Common myeloid progenitor, CD34-positive (primary cell): ENCODE measurements around the gene HDGFL2.

ENCODE experiments used
- CTCF ChIA-PET: fragments of 350-600 bp; sonication (Branson Sonifier 250); formaldehyde crosslinking; loops from one replicate; lab custom pipeline; 2021; ENCODE audit warnings: antibody characterized with exemption; lab: Charles Lee
- POLR2A ChIA-PET: fragments of 350-600 bp; sonication (Branson Sonifier 250); formaldehyde crosslinking; loops from one replicate; lab custom pipeline; 2021; ENCODE audit warnings: antibody characterized with exemption; lab: Charles Lee
- DNase-seq, 3 donors: peaks; one replicate each; pipeline versions ENCODE4 v3.0.0 to v3.0.0-alpha.2; 2013
- H3K27ac ChIP-seq, 2 experiments: 1 replicate in 1 of 2; 2 replicates in 1 of 2; pipeline ENCODE4 v1.7.0; 2013; ENCODE audit warnings: inconsistent platforms in 2 of 2, low read length in 2 of 2, mild to moderate bottlenecking in 2 of 2, low read depth in 1 of 2, moderate library complexity in 1 of 2; ENCODE audit not compliant: severe bottlenecking in 2 of 2, insufficient read depth in 1 of 2, poor library complexity in 1 of 2
- H3K27me3 ChIP-seq, 5 experiments: replicated peaks in 2 of 5; 1 replicate in 3 of 5; 2 replicates in 2 of 5; pipeline versions ENCODE4 v1.6.1 to v1.7.0; 2013; ENCODE audit warnings: low read length in 4 of 5, mild to moderate bottlenecking in 2 of 5, moderate library complexity in 2 of 5, inconsistent platforms in 1 of 5; ENCODE audit not compliant: insufficient read depth in 5 of 5, control insufficient read depth in 4 of 5
- H3K36me3 ChIP-seq, 4 experiments: 1 replicate in 2 of 4; 2 replicates in 2 of 4; pipeline versions ENCODE4 v1.6.1 to v1.7.0; 2013; ENCODE audit warnings: low read length in 3 of 4, control low read depth in 1 of 4, mild to moderate bottlenecking in 1 of 4; ENCODE audit not compliant: control insufficient read depth in 4 of 4, insufficient read depth in 4 of 4
- H3K4me1 ChIP-seq, 4 experiments: 1 replicate in 3 of 4; 2 replicates in 1 of 4; pipeline versions ENCODE4 v1.6.1 to v1.7.1; 2013; ENCODE audit warnings: low read length in 3 of 4, mild to moderate bottlenecking in 3 of 4, control low read depth in 1 of 4, inconsistent platforms in 1 of 4, moderate library complexity in 1 of 4; ENCODE audit not compliant: control insufficient read depth in 4 of 4, insufficient read depth in 4 of 4; ENCODE audit errors: control extremely low read depth in 1 of 4
- H3K4me3 ChIP-seq, 7 experiments: 1 replicate in 4 of 7; 2 replicates in 3 of 7; pipeline versions ENCODE4 v1.5.1 to v1.7.0; 2013; ENCODE audit warnings: mild to moderate bottlenecking in 7 of 7, low read length in 6 of 7, moderate library complexity in 6 of 7, inconsistent platforms in 2 of 7, low read depth in 2 of 7, control low read depth in 1 of 7; ENCODE audit not compliant: insufficient read depth in 4 of 7, control insufficient read depth in 1 of 7; ENCODE audit errors: extremely low read depth in 1 of 7
- H3K9me3 ChIP-seq, 5 experiments: 1 replicate in 4 of 5; 2 replicates in 1 of 5; pipeline versions ENCODE4 v1.6.1 to v1.7.1; 2013; ENCODE audit warnings: low read length in 4 of 5, mild to moderate bottlenecking in 2 of 5, inconsistent platforms in 1 of 5, low read depth in 1 of 5, moderate library complexity in 1 of 5; ENCODE audit not compliant: control insufficient read depth in 4 of 5, insufficient read depth in 2 of 5; ENCODE audit errors: control extremely low read depth in 1 of 5
- WGBS: methylation state at CpG from one replicate; pipeline ENCODE4 v1.1.5; 2013; ENCODE audit not compliant: insufficient coverage; 5-methylcytosine and 5-hydroxymethylcytosine counted together

HDGFL2 gene

DNA sequence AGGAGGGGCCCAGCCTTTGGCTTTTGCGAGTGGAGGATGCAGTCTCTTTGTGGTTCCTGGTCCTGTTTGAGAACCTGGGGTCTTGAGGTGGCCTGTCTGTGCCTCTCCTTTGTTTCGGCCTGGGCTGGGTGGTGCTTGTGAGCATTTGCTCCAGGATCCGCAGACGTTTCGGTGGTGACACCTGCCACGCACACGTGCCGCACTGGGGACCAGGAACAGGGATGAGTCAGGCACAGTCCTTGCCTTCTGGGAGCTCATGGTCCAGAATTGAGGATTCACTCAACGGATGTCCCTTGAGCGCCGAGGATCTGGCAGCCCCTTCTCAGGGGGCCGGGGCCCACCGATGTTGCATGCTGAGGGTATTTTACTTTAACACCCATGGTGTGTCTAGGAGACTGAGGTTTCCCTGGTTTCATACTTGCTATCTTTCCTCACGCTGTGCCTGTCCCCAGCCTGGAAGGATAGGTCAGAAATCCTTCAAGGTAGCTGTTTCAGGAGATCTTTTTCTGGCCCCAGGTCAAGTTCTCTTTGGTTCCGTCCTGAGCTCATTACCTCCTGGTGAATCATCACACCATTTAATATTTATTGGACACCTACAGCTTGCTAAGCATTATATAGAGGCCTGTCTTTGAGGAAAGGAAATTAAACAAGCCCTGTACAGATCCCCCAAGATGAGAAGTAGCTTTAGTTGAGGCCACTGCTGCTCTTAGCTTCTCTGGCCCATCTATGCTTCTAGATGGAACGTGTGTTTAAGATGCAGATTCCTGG lies 5.1 kb downstream of the HDGFL2 start:
- peaks cover 0 to 25% (median 21%) of the 10 kb centered on the region in 4 experiments for H3K4me1 ChIP-seq
- H3K36me3 ChIP-seq: peaks cover 6 to 36% (median 20%) of the 10 kb centered on the region in 4 experiments
- H3K9me3 ChIP-seq: no peaks in the 10 kb centered on the region
- no peaks in the 10 kb centered on the region for H3K27me3 ChIP-seq
- ChIA-PET CTCF (interaction anchor here (1.3 kb wide), 1 partner anchor 63 kb away, joined by 4 read pairs; the partner anchor contains the start of gene LRG1), POLR2A (no interaction called here)
- H3K27ac ChIP-seq: no peak overlapping the region
- no peak for DNase-seq
- WGBS: 89% methylated on average over 12 of the region's 16 CpGs
- H3K4me3 ChIP-seq: no peak overlapping the region

DNA sequence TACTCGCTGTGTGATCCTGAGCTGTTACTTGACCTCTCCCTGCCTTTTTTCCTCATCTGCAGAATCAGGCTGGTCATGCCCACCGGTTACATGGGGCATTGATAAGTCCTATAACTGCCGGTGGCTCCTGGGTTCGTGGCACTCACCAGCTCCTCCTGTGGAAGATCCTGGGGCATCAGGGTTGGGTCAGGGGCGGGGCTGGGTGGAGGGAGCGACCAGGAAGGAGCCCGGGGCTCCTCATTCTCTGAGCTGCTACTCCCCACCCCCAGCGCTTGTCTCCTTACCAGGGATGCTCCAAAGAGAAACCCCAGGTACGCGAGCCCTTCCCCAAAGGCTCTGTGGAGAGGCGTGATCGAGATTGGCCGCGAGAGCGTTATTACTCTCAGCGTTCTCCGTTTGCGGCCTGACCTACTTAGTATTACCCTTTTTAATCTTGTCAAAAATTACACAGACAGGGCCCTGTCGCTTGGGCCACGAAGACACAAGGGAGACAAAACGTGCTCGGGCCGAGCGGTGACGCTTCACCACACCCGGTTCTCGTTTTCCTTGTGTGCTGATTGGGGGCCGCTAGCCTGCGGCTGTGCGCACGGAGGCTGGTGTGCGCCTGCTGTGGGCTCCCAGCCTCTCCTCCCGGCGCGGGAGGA lies 10.7 kb downstream of the HDGFL2 start:
- Histone ChIP-seq H3K4me1 (no peaks in the 10 kb centered on the region), H3K4me3 (no peak overlapping the region), H3K9me3 (no peaks in the 10 kb centered on the region), H3K27me3 (no peaks in the 10 kb centered on the region), H3K36me3 (peaks cover 3 to 35% (median 20%) of the 10 kb centered on the region in 4 experiments), H3K27ac (no peak overlapping the region)
- ChIA-PET CTCF (no interaction called here), POLR2A (no interaction called here)
- DNase-seq: no peak
- WGBS: 98% methylated on average over 29 of the region's 35 CpGs

DNA sequence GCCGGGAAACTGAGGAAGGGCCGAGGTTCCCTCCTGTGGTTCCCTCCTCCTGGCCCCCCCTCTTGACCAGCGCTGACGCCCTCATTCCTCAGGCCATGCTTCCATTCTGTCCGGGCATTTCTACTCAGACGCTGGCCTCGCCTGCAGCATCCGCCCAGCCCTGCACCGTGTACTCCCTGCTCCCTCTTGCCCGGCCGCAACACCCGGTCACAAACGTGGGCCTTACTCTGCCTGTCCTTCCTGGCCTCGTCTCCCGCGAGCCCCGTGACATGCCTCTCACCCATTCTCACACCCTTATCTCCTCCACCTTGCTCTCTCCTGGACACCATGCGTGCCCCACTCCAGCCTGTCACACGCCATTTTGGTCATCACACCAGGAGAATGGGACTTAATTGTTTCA lies 11.3 kb downstream of the HDGFL2 start:
- ChIA-PET CTCF (interaction anchor here (0.6 to 0.7 kb wide), 2 partner anchors 50 to 62 kb away, joined by 3 to 5 read pairs; no protein-coding TSS in a partner anchor), POLR2A (no interaction called here)
- no peaks in the 10 kb centered on the region for H3K27me3 ChIP-seq
- WGBS: 95% methylated on average over 14 of the region's 19 CpGs
- H3K4me1 ChIP-seq: no peaks in the 10 kb centered on the region
- DNase-seq: no peak
- H3K9me3 ChIP-seq: no peaks in the 10 kb centered on the region
- peaks cover 6 to 34% (median 21%) of the 10 kb centered on the region in 4 experiments for H3K36me3 ChIP-seq
- no peak overlapping the region for H3K4me3 ChIP-seq
- no peak overlapping the region for H3K27ac ChIP-seq

DNA sequence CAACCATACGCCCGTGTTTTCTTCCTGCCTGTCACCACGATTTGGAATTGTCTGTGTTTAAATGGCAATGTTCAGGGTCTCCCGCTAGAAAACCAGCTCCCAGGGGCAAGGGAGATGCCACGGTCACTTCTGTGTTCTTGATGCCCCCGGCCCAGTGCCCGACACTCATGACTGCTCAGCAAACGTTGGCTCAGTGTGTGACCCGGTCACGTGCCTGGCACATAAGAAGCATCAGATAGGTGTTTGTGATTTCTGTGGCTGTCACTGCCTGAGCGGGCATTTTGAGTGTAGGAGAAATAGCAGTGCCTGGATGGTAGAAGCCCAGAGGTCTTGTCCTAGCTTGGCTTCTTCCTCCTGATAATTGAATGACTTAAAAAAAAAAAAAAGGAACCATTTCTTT lies 15.5 kb downstream of the HDGFL2 start:
- ChIA-PET CTCF (no interaction called here), POLR2A (interaction anchor here (0.6 kb wide), 1 partner anchor 287 kb away, joined by 4 read pairs; no protein-coding TSS in a partner anchor)
- Histone ChIP-seq H3K4me3 (no peak overlapping the region), H3K9me3 (no peaks in the 10 kb centered on the region), H3K27me3 (no peaks in the 10 kb centered on the region), H3K36me3 (peaks cover 6 to 54% (median 32%) of the 10 kb centered on the region in 4 experiments), H3K4me1 (no peaks in the 10 kb centered on the region), H3K27ac (no peak overlapping the region)
- 97% methylated on average over 9 of the region's 11 CpGs for WGBS
- DNase-seq: no peak

DNA sequence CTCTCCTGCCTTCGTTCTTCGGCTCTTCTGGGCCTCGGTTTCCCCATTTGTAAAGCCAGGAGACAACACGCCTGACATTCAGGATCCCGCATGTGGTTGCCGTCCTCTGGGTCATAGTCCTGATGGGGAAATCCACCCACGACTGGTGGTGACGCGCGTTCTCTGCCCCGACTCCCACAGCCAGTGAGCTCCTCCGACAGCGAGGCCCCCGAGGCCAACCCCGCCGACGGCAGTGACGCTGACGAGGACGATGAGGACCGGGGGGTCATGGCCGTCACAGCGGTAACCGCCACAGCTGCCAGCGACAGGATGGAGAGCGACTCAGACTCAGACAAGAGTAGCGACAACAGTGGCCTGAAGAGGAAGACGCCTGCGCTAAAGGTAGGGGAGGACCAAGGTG lies 16.4 kb downstream of the HDGFL2 start:
- no peak overlapping the region for H3K27ac ChIP-seq
- no peaks in the 10 kb centered on the region for H3K4me1 ChIP-seq
- WGBS: 93% methylated on average over 21 of the region's 29 CpGs
- CTCF ChIA-PET: no interaction called here
- POLR2A ChIA-PET: no interaction called here
- no peaks in the 10 kb centered on the region for H3K27me3 ChIP-seq
- no peak for DNase-seq
- no peaks in the 10 kb centered on the region for H3K9me3 ChIP-seq
- H3K36me3 ChIP-seq: peaks cover 9 to 54% (median 28%) of the 10 kb centered on the region in 4 experiments
- no peak overlapping the region for H3K4me3 ChIP-seq

DNA sequence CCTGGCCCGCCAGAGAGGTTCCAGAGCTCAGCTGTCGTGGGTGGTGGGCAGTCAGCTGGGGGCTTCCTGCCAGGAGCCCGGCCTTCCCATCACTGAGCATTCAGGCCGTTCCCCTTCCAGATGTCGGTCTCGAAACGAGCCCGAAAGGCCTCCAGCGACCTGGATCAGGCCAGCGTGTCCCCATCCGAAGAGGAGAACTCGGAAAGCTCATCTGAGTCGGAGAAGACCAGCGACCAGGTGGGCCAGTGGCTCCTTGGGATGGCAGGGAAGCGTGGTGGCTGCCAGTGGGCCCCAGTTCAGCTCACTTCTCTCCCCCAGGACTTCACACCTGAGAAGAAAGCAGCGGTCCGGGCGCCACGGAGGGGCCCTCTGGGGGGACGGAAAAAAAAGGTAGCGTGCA lies 19.3 kb downstream of the HDGFL2 start:
- H3K4me1 ChIP-seq: no peaks in the 10 kb centered on the region
- no peaks in the 10 kb centered on the region for H3K27me3 ChIP-seq
- DNase-seq: no peak
- WGBS: 99% methylated on average over 21 of the region's 21 CpGs
- ChIA-PET CTCF (no interaction called here), POLR2A (no interaction called here)
- no peak overlapping the region for H3K4me3 ChIP-seq
- H3K36me3 ChIP-seq: peaks cover 7 to 73% (median 42%) of the 10 kb centered on the region in 4 experiments
- no peak overlapping the region for H3K27ac ChIP-seq
- no peaks in the 10 kb centered on the region for H3K9me3 ChIP-seq
